Peyer's patch (tissue), 4 donors: ENCODE measurements around the gene ERF. TPM values are rescaled to one million over a fixed set of nuclear protein-coding genes. Genes with fewer than 3 reads are reported as not detected.

Source experiments
- DNase-seq, 3 donors: peaks; one replicate each; pipeline ENCODE4 v3.0.0-alpha.2; 2017 to 2019
- H3K27ac ChIP-seq, 4 donors: fragments of 200-600 bp; sonication (generic); one replicate each; pipeline ENCODE4 v1.5.1; 2016 to 2019
- H3K27me3 ChIP-seq, 2 donors: fragments of 200-600 bp; sonication (generic); one replicate each; pipeline ENCODE4 v1.5.1; 2019
- H3K36me3 ChIP-seq, 3 donors: fragments of 200-600 bp; sonication (generic); one replicate each; pipeline ENCODE4 v1.5.1; 2016 to 2019
- H3K4me1 ChIP-seq, 4 donors: fragments of 200-600 bp; sonication (generic); one replicate each; pipeline ENCODE4 v1.5.1; 2016 to 2019
- H3K4me3 ChIP-seq, 4 donors: fragments of 200-600 bp; sonication (generic); 1 replicate in 3 of 4; 2 replicates in 1 of 4; pipeline ENCODE4 v1.5.1; 2016 to 2019; ENCODE audit warnings: mild to moderate bottlenecking in 1 of 4
- H3K9me3 ChIP-seq, 4 donors: fragments of 200-600 bp; sonication (generic); one replicate each; pipeline ENCODE4 v1.5.1; 2016 to 2019; ENCODE audit warnings: mild to moderate bottlenecking in 1 of 4
- CTCF ChIP-seq, 6 experiments: fragments of 450-650 bp in 4 of 6; fragments of 200-600 bp in 2 of 6; sonication (generic) in 1 of 6; IDR thresholded peaks; one replicate each; pipeline ENCODE4 v1.5.1; 2017 to 2019; ENCODE audit warnings: antibody characterized with exemption in 6 of 6, mild to moderate bottlenecking in 3 of 6, moderate library complexity in 1 of 6
- POLR2A ChIP-seq, 2 donors: fragments of 450-650 bp; IDR thresholded peaks; one replicate each; pipeline ENCODE4 v1.5.1; 2017; ENCODE audit warnings: antibody characterized with exemption in 2 of 2, mild to moderate bottlenecking in 2 of 2, moderate library complexity in 2 of 2
- total RNA-seq, 4 donors: library from RNA; depleted of rRNA; stranded (reverse); fragments of >200 nt; gene quantifications; one replicate each; pipeline ENCODE4 v1.1.0, GENCODE V29; 2016

ERF gene
- total RNA-seq, 4 donors from 2014 or later, result 13.2 to 85.4 (median 49.3) TPM

GRCh38 chr19:42249769-42250168 lies 5.2 kb downstream of the ERF start:
- Histone ChIP-seq H3K4me1 (peaks cover 5 to 49% (median 13%) of the 10 kb centered on the region in 4 donors), H3K36me3 (peaks cover 0 to 27% (median 0%) of the 10 kb centered on the region in 3 donors), H3K27ac (peak overlapping the region in 2 of 4 donors; percentile 41 to 100), H3K4me3 (no peak overlapping the region), H3K27me3 (no peaks in the 10 kb centered on the region), H3K9me3 (no peaks in the 10 kb centered on the region)
- no peak for DNase-seq
- TF ChIP-seq CTCF (IDR thresholded peaks at IDR 0.05), result no peak
- no peak for TF ChIP-seq POLR2A (IDR thresholded peaks at IDR 0.05)

- TF ChIP-seq POLR2A (IDR thresholded peaks at IDR 0.05) (no peak), CTCF (IDR thresholded peaks at IDR 0.05) (no peak)
- Histone ChIP-seq H3K36me3 (peaks cover 0 to 27% (median 0%) of the 10 kb centered on the region in 3 donors), H3K9me3 (no peaks in the 10 kb centered on the region), H3K27ac (no peak overlapping the region), H3K27me3 (no peaks in the 10 kb centered on the region), H3K4me3 (no peak overlapping the region), H3K4me1 (peaks cover 5 to 49% (median 13%) of the 10 kb centered on the region in 4 donors)
- no peak for DNase-seq
Measured at GRCh38 chr19:42249149-42249750, 5.7 kb downstream of the ERF start.

GRCh38 chr19:42248270-42249148 lies 6.4 kb downstream of the ERF start:
- Histone ChIP-seq H3K4me1 (peaks cover 5 to 56% (median 18%) of the 10 kb centered on the region in 4 donors), H3K27me3 (no peaks in the 10 kb centered on the region), H3K36me3 (peaks cover 0 to 27% (median 0%) of the 10 kb centered on the region in 3 donors), H3K27ac (no peak overlapping the region), H3K4me3 (no peak overlapping the region), H3K9me3 (no peaks in the 10 kb centered on the region)
- no peak for DNase-seq
- TF ChIP-seq POLR2A (IDR thresholded peaks at IDR 0.05) (no peak), CTCF (IDR thresholded peaks at IDR 0.05) (no peak)

- Histone ChIP-seq H3K4me3 (no peak overlapping the region), H3K36me3 (peaks cover 0 to 27% (median 0%) of the 10 kb centered on the region in 3 donors), H3K27me3 (no peaks in the 10 kb centered on the region), H3K4me1 (peaks cover 5 to 54% (median 15%) of the 10 kb centered on the region in 4 donors), H3K27ac (no peak overlapping the region), H3K9me3 (no peaks in the 10 kb centered on the region)
- no peak for TF ChIP-seq CTCF (IDR thresholded peaks at IDR 0.05)
- no peak for TF ChIP-seq POLR2A (IDR thresholded peaks at IDR 0.05)
- DNase-seq, result no peak
Measured at GRCh38 chr19:42247640-42248199, 7.2 kb downstream of the ERF start.

GRCh38 chr19:42246922-42247639 lies 7.8 kb downstream of the ERF start:
- Histone ChIP-seq H3K4me1 (peaks cover 3 to 48% (median 10%) of the 10 kb centered on the region in 4 donors), H3K36me3 (peaks cover 0 to 27% (median 0%) of the 10 kb centered on the region in 3 donors), H3K4me3 (no peak overlapping the region), H3K27me3 (no peaks in the 10 kb centered on the region), H3K27ac (peak overlapping the region in 2 of 4 donors; percentile 20 to 38), H3K9me3 (no peaks in the 10 kb centered on the region)
- TF ChIP-seq CTCF (IDR thresholded peaks at IDR 0.05), result no peak
- no peak for TF ChIP-seq POLR2A (IDR thresholded peaks at IDR 0.05)
- DNase-seq, result no peak
